RWPE2 (cell line): ENCODE data around the gene MRC2.
"Not testable (repeated sequence)": the region's sequence is repeated elsewhere in the genome, so short reads cannot be mapped to it uniquely, and the experiment has no call there.

Experiments
- ATAC-seq: fragments of 200-7000 bp; cut with Tn5 transposase; 3 replicates; pipeline ENCODE4 v1.9.1; 2021; ENCODE audit warnings: low read depth
- DNase-seq: peaks from one replicate; pipeline ENCODE4 v3.0.0-alpha.2; 2020; ENCODE audit warnings: low spot score
- H3K27ac ChIP-seq: fragments of 450-650 bp; 2 replicates; pipeline ENCODE4 v1.5.1; 2017; ENCODE audit warnings: mild to moderate bottlenecking; ENCODE audit not compliant: poor library complexity, severe bottlenecking
- H3K27me3 ChIP-seq: fragments of 250-450 bp; sonication (Bioruptor Pico); 2 replicates; pipeline ENCODE4 v1.5.1; 2021; ENCODE audit warnings: mild to moderate bottlenecking, moderate library complexity; ENCODE audit not compliant: insufficient read depth, poor library complexity, severe bottlenecking
- H3K36me3 ChIP-seq: fragments of 250-450 bp; sonication (Bioruptor Pico); 2 replicates; pipeline ENCODE4 v1.5.1; 2020; ENCODE audit warnings: low read depth, mild to moderate bottlenecking, moderate library complexity
- H3K4me1 ChIP-seq: fragments of 250-450 bp; sonication (Bioruptor Pico); 2 replicates; pipeline ENCODE4 v1.5.1; 2021; ENCODE audit warnings: mild to moderate bottlenecking, moderate library complexity; ENCODE audit not compliant: insufficient read depth, poor library complexity, severe bottlenecking
- H3K4me3 ChIP-seq: fragments of 250-450 bp; sonication (Bioruptor Pico); 2 replicates; pipeline ENCODE4 v1.5.1; 2021; ENCODE audit warnings: mild to moderate bottlenecking, moderate library complexity; ENCODE audit not compliant: severe bottlenecking
- H3K9me3 ChIP-seq: fragments of 250-450 bp; sonication (Bioruptor Pico); 2 replicates; pipeline ENCODE4 v1.5.1; 2021; ENCODE audit warnings: mild to moderate bottlenecking, moderate library complexity; ENCODE audit not compliant: severe bottlenecking
- TF ChIP-seq, protein P1 (sequence below): fragments of 450-650 bp; IDR thresholded peaks from one replicate; pipeline ENCODE4 v1.5.1; 2017; ENCODE audit warnings: mild to moderate bottlenecking, moderate library complexity; ENCODE audit not compliant: poor library complexity, severe bottlenecking

Gene MRC2

DNA sequence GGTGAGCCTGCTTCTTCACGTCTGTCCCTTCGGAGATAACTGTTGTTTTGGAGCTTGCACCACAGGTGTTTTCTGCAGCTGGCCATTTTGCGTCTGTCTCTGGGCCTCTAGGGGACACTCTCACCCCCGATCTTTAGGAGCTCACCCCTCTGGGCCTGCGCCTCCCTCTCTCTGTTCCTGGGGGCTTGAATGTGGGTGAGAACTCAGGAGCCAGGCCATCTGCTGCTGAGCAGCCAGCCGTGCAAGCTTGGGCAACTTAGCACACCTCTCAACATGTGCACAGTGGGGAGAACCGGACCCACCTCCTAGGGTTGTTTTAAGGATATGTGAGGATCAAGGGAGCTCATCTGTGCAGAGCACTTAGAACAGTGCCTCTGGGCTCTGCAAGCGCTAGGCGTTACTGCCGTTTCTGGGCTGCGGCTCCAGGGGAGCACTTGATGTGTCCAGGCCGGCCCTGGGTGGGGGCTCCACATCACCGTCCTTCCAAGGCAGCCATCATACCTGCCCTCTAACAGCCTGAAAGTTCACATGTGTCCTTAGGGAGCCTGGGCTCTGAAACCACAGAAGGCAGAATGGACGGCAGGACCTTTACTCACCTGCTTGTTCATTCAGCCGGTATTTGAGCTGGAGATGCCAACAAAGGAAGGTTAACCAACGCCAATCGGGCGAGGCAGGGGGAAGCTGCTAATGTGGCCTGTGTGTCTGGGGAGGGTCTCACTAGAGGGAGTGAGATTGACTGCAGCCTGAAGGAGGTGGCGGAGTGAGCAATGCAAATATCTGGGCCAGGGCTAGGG is 66.3 kb downstream of the MRC2 start:
- DNase-seq = no peak
- ATAC-seq = peak; percentile 55
- Histone ChIP-seq H3K4me3 (no peak overlapping the region), H3K36me3 (no peaks in the 10 kb centered on the region), H3K27ac (peak overlapping the region; percentile 26), H3K9me3 (no peaks in the 10 kb centered on the region), H3K27me3 (no peaks in the 10 kb centered on the region), H3K4me1 (peaks cover 7% of the 10 kb centered on the region)
- TF ChIP-seq, protein P1, sequence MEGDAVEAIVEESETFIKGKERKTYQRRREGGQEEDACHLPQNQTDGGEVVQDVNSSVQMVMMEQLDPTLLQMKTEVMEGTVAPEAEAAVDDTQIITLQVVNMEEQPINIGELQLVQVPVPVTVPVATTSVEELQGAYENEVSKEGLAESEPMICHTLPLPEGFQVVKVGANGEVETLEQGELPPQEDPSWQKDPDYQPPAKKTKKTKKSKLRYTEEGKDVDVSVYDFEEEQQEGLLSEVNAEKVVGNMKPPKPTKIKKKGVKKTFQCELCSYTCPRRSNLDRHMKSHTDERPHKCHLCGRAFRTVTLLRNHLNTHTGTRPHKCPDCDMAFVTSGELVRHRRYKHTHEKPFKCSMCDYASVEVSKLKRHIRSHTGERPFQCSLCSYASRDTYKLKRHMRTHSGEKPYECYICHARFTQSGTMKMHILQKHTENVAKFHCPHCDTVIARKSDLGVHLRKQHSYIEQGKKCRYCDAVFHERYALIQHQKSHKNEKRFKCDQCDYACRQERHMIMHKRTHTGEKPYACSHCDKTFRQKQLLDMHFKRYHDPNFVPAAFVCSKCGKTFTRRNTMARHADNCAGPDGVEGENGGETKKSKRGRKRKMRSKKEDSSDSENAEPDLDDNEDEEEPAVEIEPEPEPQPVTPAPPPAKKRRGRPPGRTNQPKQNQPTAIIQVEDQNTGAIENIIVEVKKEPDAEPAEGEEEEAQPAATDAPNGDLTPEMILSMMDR = peak; percentile 3

DNA sequence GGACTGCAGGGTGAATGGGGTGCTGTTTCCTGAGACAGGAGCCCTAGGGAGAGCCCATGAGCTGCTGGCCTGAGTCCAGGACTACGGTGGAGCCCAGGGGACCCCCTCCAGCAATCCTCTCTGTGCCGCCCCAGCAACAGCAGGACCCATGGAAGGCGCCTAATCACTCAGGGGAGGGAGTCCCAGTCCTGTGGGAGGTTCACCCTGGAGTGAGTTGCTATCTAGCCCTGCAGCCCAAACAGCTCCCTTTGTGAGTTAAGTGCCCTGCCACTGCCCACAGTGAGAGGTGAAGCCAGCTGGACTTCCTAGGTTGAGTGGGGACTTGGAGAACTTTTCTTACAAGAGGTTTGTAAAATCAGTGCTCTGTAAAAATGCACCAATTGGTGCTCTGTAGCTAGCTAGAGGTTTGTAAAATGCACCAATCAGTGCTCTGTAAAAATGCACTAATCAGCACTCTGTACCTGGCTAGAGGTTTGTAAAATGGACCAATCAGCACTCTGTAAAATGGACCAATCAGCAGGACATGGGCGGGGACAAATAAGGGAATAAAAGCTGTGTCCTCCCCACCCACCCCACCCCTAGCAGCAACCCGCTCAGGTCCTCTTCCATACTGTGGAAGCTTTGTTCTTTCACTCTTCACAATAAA is 67.7 kb downstream of the MRC2 start:
- not testable (repeated sequence) for H3K36me3 ChIP-seq, H3K4me3 ChIP-seq, H3K9me3 ChIP-seq, H3K27me3 ChIP-seq, ATAC-seq, H3K4me1 ChIP-seq, DNase-seq
- H3K27ac ChIP-seq = peak overlapping the region; percentile 26

DNA sequence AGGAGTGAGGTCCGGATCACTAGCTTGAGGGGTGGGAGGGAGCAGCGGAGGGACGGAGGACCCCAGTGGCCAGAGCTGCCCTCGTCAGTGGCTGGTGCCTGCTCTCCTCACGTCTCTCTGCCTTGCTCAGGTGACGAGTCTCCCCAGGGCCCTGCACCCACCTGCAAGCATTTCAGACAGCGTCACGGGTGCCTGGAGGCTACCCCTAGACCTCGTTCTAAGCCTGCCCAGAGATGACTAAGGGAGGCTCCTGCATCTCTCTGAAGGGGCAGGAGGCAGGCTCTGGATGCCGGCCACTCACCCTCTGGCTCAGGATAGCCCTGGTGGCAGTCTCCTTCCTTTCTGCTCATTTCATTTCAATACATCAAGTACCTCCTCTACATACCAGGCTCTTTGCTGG is 68.8 kb downstream of the MRC2 start:
- DNase-seq (no peak), ATAC-seq (peak; percentile 4; the same call in 1 of the 3 replicates)
- no peaks in the 10 kb centered on the region for H3K27me3 ChIP-seq
- no peaks in the 10 kb centered on the region for H3K9me3 ChIP-seq
- no peak overlapping the region for H3K4me3 ChIP-seq
- H3K4me1 ChIP-seq = peaks cover 7% of the 10 kb centered on the region
- no peaks in the 10 kb centered on the region for H3K36me3 ChIP-seq
- H3K27ac ChIP-seq = no peak overlapping the region
- TF ChIP-seq, protein P1 = no peak

DNA sequence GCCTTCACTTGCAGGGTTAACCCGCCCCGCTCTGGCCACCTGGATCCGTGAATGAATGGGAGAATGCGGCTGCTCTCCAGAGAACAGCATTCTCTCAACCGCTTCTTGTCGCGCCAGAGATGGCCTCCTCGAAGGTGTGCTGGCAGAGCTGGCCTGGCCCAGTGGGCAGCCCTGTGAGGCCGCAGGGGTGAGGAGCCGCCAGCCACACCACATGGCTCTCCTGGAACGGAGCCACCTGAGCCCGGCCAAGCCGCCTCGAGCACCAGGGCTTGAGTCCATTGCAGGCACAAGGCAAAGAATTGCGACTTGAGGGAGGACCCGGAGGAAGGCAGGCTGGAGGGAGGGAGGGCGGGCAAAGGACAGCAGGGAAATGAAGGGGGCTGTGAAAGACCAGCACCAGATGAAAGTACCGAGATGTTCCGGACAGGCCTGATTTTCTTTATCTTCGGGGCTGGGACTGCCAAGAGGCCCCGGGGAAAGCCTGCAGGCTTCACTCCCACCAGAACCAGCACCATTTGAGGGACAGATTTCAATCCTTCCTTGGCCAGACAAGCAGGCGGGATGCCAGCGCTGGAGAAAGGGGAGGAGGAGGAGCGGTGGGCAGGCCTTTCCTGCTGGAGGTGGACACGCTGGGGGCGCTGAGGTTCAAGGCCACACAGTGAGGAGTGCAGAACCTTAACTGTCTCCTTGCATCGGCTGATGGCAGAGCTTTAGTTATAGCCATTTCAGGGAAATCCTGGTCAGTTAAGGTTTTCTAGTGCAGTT is 69.4 kb downstream of the MRC2 start:
- TF ChIP-seq, protein P1 = no peak
- H3K36me3 ChIP-seq = no peaks in the 10 kb centered on the region
- no peaks in the 10 kb centered on the region for H3K27me3 ChIP-seq
- H3K27ac ChIP-seq = no peak overlapping the region
- peaks cover 7% of the 10 kb centered on the region for H3K4me1 ChIP-seq
- no peak for ATAC-seq
- no peaks in the 10 kb centered on the region for H3K9me3 ChIP-seq
- no peak overlapping the region for H3K4me3 ChIP-seq
- DNase-seq = peak; percentile 47

DNA sequence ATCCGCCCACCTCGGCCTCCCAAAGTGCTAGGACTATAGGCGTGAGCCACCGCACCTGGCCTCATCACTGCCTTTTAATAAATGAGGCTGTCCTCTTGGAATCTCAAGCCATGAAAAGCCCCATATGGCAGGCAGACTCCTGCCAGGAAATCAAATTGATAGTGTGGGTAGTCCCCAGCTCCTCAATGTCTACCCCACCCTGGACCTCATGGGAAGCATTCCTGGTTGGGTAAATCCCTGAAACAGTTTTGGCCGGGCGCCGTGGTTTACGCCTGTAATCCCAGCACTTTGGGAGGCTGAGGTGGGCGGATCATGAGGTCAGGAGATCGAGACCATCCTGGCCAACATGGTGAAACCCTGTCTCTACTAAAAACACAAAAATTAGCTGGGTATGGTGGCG is 71.0 kb downstream of the MRC2 start:
- H3K9me3 ChIP-seq, ATAC-seq, H3K27me3 ChIP-seq, H3K4me3 ChIP-seq, H3K27ac ChIP-seq, H3K36me3 ChIP-seq: not testable (repeated sequence)
- peaks cover 15% of the 10 kb centered on the region for H3K4me1 ChIP-seq
- peak; percentile 31 for DNase-seq
